Aortic smooth muscle cell (primary cell): ENCODE data around the gene WNK4. TPM values are rescaled to one million over a fixed set of nuclear protein-coding genes. Genes with fewer than 3 reads are reported as not detected.

Source experiments
- total RNA-seq: library from RNA; depleted of rRNA; stranded (reverse); fragments of >200 nt; gene quantifications from 2 replicates; pipeline ENCODE4 v1.2.3, GENCODE V29; 2014

The WNK4 gene
- total RNA-seq: 0.06 TPM in 1 of 2 replicates, not detected in the other

DNA sequence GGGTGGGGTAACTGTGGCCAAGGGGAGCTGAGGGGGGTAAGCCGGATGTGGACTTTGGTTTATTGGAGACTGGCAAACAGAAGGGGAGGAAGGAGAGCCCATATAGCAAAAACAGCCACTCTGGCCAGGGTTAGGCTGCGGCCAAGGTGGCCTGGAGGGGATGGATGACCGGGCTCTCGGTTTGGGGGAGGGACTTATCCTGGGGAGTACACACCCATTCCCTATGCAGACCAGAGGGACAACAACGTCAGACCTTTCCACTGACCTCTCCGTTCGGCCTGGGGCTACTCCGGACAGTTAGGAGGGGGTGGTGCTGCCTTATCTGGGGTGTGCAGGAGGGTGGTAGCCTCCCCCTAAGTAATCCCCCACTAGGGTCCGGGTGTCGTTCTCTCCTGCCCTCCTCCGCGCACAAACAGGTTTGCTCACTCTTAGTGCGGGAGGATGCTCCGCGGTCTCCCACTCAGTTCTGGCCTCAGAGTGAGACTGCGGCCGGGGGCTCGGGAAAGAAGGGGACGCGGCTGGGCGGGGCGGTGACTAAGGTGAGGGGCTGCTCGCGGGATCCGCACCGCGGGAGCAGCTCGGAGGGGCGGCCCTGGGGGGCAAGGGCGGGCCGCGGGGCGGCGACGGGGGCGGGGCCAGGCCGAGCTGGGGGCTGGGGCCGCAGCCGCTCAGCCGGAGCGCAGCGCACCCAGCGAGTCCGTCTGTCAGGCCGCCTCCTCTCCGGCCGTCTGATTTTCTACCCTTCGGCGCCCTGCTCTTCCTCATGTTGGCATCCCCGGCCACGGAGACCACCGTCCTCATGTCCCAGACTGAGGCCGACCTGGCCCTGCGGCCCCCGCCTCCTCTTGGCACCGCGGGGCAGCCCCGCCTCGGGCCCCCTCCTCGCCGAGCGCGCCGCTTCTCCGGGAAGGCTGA lies at the start of gene WNK4:
TSS of gene WNK4 (plus strand) at position 675 of the 915 bp plus-strand sequence. CDS start at position 764, 89 bp downstream.

DNA sequence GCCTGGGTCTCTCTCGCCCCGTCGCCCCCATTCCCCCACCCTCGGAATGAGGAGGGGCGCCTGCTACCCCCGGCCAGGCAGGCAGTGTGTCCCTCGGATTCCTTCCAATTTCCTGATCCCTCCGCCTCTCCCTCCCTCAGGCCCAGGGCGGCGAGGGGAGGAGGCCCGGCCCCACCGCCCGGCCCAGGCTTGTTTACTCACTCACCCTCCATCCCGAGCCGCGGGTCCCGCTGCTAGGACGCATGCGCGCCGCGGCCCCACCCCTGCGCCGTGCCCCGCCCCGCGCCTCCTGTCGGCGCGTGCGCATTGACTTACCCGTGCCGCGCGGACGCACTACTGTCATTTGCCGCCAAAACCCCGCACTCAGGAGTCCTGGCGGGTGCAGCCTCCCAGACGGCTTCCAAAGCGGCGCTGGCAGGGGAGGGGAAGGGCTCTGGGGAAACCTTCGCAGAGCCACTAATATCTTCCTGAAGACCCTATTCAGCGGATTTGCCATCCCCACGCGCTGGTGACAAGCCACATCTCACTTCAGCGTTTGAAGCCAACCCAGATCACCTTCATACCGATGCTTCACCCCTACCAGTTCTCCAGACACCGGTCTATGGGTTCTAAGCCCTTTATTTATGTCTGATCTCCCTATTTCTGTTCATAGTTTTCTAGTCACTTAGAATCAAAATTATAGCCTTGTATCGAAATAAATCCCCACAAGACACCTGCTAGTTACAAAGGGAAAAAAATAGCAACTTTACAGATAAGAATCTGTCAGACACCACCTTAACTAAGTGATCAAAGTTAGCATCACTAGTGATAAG lies 35.4 kb upstream of the WNK4 start, which contains the start of gene EZH1:
TSS of gene EZH1 (minus strand) at position 235 of the 812 bp plus-strand sequence. CDS start 16,099 bp downstream, outside the sequence.

DNA sequence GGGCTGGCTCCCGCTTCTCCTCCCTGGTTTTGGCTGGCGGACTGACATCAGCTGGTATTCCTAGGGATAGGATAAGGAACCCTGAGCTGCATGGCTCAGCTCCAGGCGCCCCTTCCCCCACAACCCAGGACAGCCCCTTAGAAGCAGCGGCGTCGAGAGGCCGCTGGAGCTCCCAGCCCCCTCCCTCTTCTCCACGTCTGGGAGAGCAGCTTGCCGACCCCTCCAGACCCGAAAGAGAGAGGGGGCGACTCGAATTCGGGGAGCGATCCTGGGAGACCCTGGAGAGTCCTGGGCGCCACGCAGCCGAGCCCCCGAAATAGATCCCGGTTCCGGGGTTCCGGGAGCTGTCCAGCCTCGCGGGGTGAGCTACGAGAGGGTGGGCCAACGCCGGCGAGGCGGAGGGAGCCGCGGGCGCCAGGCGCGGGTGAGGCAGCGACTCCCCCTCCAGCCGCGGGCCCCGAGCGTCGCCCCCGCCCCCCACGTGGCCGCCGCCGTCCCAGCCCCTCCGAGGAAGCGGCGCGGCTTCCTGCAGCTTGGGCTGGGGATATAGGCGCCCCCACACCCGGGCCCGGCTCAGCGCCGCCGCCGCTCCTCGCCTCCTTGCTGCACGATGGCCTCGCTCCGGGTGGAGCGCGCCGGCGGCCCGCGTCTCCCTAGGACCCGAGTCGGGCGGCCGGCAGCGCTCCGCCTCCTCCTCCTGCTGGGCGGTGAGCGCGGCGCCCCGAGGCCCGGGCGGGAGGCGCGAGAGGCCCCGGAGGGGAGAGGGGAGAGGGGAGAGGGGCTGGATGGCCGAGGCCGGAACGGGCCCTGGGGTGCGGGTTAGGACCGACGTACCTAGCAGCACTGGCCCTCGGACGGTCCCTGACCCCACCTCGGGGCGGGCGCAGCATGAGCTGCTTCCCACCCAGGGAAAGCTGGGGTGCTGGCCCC lies 19.5 kb upstream of the WNK4 start, which contains the start of gene RAMP2:
TSS of gene RAMP2 (plus strand) at position 576 of the 930 bp plus-strand sequence. CDS start at position 611, 35 bp downstream.

DNA sequence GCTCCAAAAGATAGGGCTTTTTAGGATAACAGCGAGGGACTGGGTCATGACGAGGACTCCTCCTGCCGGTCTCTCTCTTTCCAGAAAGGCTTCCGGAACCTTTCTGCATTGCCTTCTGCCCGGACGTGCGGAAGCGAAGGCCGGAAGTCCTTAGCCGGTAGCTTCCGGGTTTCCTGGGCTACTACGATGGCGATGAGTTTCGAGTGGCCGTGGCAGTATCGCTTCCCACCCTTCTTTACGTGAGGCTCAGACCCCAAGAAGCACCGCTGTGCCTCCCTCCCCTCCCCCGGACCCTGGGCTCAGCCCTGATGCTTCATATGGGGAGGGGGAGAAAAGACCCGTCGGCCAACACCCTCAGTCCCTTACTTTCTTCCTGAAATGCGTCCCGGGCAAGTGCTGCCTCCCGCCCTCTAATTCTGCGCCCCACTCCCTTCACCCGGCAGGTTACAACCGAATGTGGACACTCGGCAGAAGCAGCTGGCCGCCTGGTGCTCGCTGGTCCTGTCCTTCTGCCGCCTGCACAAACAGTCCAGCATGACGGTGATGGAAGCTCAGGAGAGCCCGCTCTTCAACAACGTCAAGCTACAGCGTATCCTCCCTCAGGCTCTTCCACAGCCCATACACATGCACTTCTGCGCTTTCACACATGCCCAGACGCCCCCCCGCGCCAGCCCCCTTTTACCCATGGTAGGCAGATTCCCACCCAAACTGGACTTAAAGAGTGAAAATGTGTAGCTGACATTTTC lies 6.9 kb upstream of the WNK4 start, which contains the start of gene VPS25:
TSS of gene VPS25 (plus strand) at position 160 of the 746 bp plus-strand sequence. CDS start at position 187, 27 bp downstream.

DNA sequence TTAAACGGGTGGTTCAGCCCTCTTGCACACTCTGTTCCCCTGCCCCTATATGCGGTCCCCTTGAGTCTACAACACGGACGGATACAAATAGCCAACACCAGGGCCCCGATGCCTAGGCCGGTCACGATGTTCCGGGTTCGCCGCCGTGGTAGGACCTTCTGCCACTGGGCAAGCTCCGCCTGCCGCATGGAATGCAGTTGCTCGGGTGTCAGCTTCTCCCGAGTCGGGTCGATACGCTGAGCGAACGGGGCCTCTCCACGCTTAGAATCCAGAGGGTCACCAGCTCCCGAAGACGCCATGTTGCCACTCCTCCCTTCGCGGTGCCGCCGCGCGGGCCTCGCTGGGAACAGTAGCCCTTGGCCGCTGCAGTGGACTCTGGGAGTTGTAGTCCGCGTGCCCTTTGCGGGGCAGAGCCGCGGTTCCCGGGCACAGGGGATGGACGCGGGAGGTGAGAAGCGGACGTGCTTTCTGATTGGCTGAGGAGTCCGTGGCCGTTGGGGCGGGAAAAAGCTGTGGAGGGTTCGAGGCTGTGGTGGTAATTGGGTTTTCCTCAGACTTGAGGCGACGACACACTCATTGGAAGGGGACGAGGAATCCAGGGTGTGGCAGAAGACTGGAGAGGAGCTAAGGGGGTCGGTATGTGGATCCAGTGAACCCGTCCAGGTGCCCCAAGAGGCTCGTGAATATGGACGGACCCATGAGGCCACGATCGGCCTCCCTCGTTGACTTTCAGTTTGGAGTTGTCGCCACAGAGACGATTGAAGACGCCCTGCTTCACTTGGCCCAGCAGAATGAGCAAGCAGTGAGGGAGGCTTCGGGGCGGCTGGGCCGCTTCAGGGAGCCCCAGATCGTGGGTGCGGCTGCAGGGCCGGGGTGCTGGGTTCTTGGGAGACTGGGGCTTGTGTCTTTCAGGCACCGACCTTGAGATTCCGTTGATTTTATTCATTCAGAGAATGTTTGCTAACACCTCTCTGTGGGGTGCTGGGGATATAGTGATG lies 18.3 kb downstream of the WNK4 start, which contains the start of the genes CNTD1 and COA3:
TSS of gene CNTD1 (plus strand) at position 479 of the 998 bp plus-strand sequence. CDS start at position 686, 207 bp downstream.
TSS of gene COA3 (minus strand) at position 322 of the 998 bp plus-strand sequence. CDS start at position 299, 23 bp downstream.

DNA sequence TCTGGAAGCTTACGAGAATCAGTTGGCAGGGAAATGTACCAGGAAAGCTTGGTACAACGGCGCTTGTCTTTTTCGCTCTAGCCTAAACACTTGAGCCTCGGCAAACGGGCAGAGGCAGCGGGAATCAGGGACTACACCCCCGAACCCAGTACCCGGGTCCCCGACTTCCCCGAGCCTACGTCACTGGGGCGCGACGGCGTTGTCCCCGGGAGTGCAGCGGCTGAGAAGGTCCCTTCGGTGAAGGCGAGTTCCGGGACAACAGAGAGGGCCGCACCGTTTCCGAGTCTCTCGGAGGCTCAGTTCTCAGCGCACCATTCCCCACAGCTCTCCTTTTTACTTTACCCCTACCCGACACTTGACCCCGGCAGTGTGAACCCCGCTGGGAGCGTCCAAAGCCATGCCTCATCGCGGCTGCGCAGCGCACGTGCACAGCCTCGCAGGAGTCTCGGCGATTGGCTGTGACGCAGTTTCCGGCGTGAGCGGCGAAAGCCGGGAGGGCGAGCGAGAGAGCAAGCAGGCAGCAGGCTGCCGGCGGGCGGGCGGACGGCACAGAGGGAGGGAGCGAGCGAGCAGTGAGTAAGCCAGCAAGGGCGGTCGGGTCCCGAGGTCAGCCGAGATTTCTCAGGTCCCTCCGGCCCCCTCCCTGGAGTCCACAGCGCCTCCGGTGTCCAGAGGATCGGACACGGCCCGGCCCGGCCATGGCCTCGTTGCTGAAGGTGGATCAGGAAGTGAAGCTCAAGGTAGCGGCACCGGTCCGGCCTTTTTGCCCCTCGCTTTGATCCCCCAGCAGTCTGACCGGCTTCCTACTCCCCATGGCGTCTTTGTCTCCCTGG lies 52.7 kb downstream of the WNK4 start, which contains the start of gene PSME3:
TSS of gene PSME3 (plus strand) at position 464 of the 833 bp plus-strand sequence. CDS start at position 699, 235 bp downstream.

DNA sequence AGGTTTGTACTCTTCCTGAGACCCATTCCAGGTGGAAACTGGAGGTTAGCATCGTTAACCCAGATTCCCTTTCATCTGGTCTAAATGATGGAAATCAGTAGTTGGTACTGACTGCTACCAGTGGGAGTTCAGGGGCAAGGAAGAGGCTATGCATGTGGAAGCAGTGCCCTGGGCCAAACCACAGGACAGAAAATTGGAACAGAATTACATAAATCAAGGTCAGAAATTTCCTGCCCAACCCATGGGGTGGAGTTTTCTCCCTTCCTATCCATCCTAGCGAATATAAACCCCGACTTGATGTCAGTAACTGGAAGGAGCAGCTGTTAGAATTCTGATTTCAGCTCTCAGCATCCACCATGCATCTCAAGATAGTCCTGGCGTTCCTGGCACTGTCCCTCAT lies 63.9 kb downstream of the WNK4 start, which contains the start of gene AOC2:
TSS of gene AOC2 (plus strand) at position 310 of the 400 bp plus-strand sequence. CDS start at position 357, 47 bp downstream.

Other genes with a start within 250 kb of the WNK4 start
- 44.9 and 46.9 TPM in 2 replicates for gene NAGLU, start 244.4 kb upstream of the WNK4 start, total RNA-seq
- gene HSD17B1, start 227.7 kb upstream of the WNK4 start, total RNA-seq: 1.2 and 1.8 TPM in 2 replicates
- 7.9 and 12.0 TPM in 2 replicates for gene COASY, start 218.5 kb upstream of the WNK4 start, total RNA-seq
- gene MLX, start 213.5 kb upstream of the WNK4 start, total RNA-seq: 34.8 and 42.1 TPM in 2 replicates
- 8.9 and 15.7 TPM in 2 replicates for gene PSMC3IP, start 202.9 kb upstream of the WNK4 start, total RNA-seq
- gene RETREG3, start 171.2 kb upstream of the WNK4 start, total RNA-seq: 50.7 and 55.1 TPM in 2 replicates
- gene TUBG1, start 170.9 kb upstream of the WNK4 start, total RNA-seq: 22.1 and 26.7 TPM in 2 replicates
- 6.5 and 9.3 TPM in 2 replicates for gene TUBG2, start 121.3 kb upstream of the WNK4 start, total RNA-seq
- 13.3 and 17.8 TPM in 2 replicates for gene PLEKHH3, start 103.6 kb upstream of the WNK4 start, total RNA-seq
- 2.1 and 2.8 TPM in 2 replicates for gene CCR10, start 98.8 kb upstream of the WNK4 start, total RNA-seq
- 25.1 and 38.4 TPM in 2 replicates for gene CNTNAP1, start 98.1 kb upstream of the WNK4 start, total RNA-seq
- gene EZH1, start 35.6 kb upstream of the WNK4 start, total RNA-seq: 14.9 and 15.6 TPM in 2 replicates
- 0.19 and 0.26 TPM in 2 replicates for gene RAMP2, start 19.4 kb upstream of the WNK4 start, total RNA-seq
- gene VPS25, start 7.2 kb upstream of the WNK4 start, total RNA-seq: 57.4 and 57.7 TPM in 2 replicates
- gene COA3, start 18.1 kb downstream of the WNK4 start, total RNA-seq: 69.2 and 82.2 TPM in 2 replicates
- 0.12 and 0.13 TPM in 2 replicates for gene CNTD1, start 18.3 kb downstream of the WNK4 start, total RNA-seq
- gene BECN1, start 43.7 kb downstream of the WNK4 start, total RNA-seq: 159 and 176 TPM in 2 replicates
- 65.0 and 66.4 TPM in 2 replicates for gene PSME3, start 52.8 kb downstream of the WNK4 start, total RNA-seq
- gene AOC2, start 64.0 kb downstream of the WNK4 start, total RNA-seq: 0.40 and 0.56 TPM in 2 replicates
- gene AOC3, start 70.6 kb downstream of the WNK4 start, total RNA-seq: 0.26 and 0.44 TPM in 2 replicates
- gene G6PC1, start 120.2 kb downstream of the WNK4 start, total RNA-seq: not detected in 2 replicates
- 23.4 and 37.5 TPM in 2 replicates for gene AARSD1, start 183.8 kb downstream of the WNK4 start, total RNA-seq
- gene PTGES3L, start 199.5 kb downstream of the WNK4 start, total RNA-seq: not detected in 2 replicates
- 7.6 and 9.2 TPM in 2 replicates for gene RUNDC1, start 200.0 kb downstream of the WNK4 start, total RNA-seq
- gene RPL27, start 217.8 kb downstream of the WNK4 start, total RNA-seq: 1,070 and 1,150 TPM in 2 replicates
- gene IFI35, start 226.2 kb downstream of the WNK4 start, total RNA-seq: 35.9 and 40.0 TPM in 2 replicates
- gene VAT1, start 241.8 kb downstream of the WNK4 start, total RNA-seq: 187 and 189 TPM in 2 replicates
- gene RND2, start 244.6 kb downstream of the WNK4 start, total RNA-seq: 0.12 and 0.13 TPM in 2 replicates